Ectodermal cell (in vitro differentiated cells): ENCODE data around the gene JADE3.
"Not testable (repeated sequence)": the region's sequence is repeated elsewhere in the genome, so short reads cannot be mapped to it uniquely, and the experiment has no call there.

Experiments used
- H3K27ac ChIP-seq: 2 replicates; pipeline ENCODE4 v1.7.0; 2013; ENCODE audit warnings: mild to moderate bottlenecking, low read depth, low read length; ENCODE audit not compliant: insufficient read depth, poor library complexity, severe bottlenecking
- H3K27me3 ChIP-seq: 2 replicates; pipeline ENCODE4 v1.7.0; 2013; ENCODE audit warnings: mild to moderate bottlenecking, low read length; ENCODE audit not compliant: insufficient read depth, control insufficient read depth, poor library complexity, severe bottlenecking
- H3K36me3 ChIP-seq: one replicate; pipeline ENCODE4 v1.7.0; 2013; ENCODE audit warnings: low read length; ENCODE audit not compliant: control insufficient read depth, insufficient read depth
- H3K4me1 ChIP-seq: one replicate; pipeline ENCODE4 v1.7.0; 2013; ENCODE audit warnings: low read length; ENCODE audit not compliant: control insufficient read depth, insufficient read depth
- H3K4me3 ChIP-seq: 2 replicates; pipeline ENCODE4 v1.7.0; 2013; ENCODE audit warnings: low read depth, low read length, control low read depth; ENCODE audit not compliant: insufficient read depth
- H3K9me3 ChIP-seq: 2 replicates; pipeline ENCODE4 v1.7.0; 2013; ENCODE audit warnings: mild to moderate bottlenecking, low read length, moderate library complexity; ENCODE audit not compliant: control insufficient read depth
- WGBS, 2 experiments: methylation state at CpG; one replicate each; pipeline ENCODE4 v1.1.7; 2013; ENCODE audit warnings: missing lambda C conversion rate in 2 of 2; 5-methylcytosine and 5-hydroxymethylcytosine counted together

The JADE3 gene

GRCh38 chrX:46959101-46959500, 46.9 kb downstream of the JADE3 start:
- WGBS, 2 experiments = 86 to 100% methylated on average over 1 to 2 of the region's 2 CpGs
- H3K4me3 ChIP-seq = no peak overlapping the region
- no peak overlapping the region for H3K27ac ChIP-seq
- no peaks in the 10 kb centered on the region for H3K36me3 ChIP-seq
- peaks cover 11% of the 10 kb centered on the region for H3K4me1 ChIP-seq
- no peaks in the 10 kb centered on the region for H3K27me3 ChIP-seq
- H3K9me3 ChIP-seq = no peaks in the 10 kb centered on the region

DNA sequence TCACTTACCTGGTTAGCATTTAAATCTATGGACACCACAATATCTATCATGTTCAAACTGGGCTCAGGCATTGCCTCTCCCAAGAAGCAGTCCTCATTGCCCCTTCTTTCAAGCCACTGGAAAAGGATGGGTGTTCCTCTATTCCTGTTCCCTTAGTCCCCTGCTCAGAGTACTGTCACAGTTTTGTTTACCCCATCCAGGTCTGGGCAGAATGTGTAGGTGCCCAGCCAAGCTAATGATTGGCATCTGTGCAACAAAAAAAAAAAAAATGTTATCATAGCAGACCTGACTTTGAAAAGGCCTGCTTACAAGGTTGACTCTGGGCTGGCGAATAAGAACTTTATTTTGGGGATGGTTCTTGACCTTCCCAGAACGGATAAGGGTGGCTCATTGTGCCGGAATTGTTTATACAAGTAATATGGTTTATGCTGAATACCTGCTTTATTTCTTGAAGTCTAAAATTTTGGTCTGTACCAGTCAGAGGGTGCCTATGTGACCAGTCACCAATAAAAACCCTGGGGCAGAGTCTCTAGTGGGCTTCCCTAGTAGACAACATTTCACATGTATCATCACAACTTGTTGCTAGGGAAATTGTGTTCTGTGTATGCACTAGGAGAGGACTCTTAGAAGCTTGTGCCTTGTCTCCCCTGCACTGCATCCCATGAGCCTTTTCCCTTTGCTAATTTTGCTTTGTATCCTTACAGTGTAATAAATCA, 47.9 kb downstream of the JADE3 start:
- WGBS, 2 experiments = 97 to 99% methylated on average over 3 of the region's 3 CpGs
- Histone ChIP-seq H3K9me3 (no peaks in the 10 kb centered on the region), H3K4me1 (peaks cover 6% of the 10 kb centered on the region), H3K27ac (no peak overlapping the region), H3K36me3 (no peaks in the 10 kb centered on the region), H3K27me3 (no peaks in the 10 kb centered on the region), H3K4me3 (no peak overlapping the region)

- no peaks in the 10 kb centered on the region for H3K9me3 ChIP-seq
- no peak overlapping the region for H3K27ac ChIP-seq
- no peak overlapping the region for H3K4me3 ChIP-seq
- H3K36me3 ChIP-seq = no peaks in the 10 kb centered on the region
- peaks cover 3% of the 10 kb centered on the region for H3K4me1 ChIP-seq
- WGBS, 2 experiments = 92 to 100% methylated on average over 1 to 3 of the region's 3 CpGs
- H3K27me3 ChIP-seq = no peaks in the 10 kb centered on the region
Measured at GRCh38 chrX:46961097-46961496, 48.9 kb downstream of the JADE3 start.

GRCh38 chrX:46961574-46962283, 49.5 kb downstream of the JADE3 start:
- 91 to 92% methylated on average over 6 to 7 of the region's 7 CpGs for WGBS, 2 experiments

DNA sequence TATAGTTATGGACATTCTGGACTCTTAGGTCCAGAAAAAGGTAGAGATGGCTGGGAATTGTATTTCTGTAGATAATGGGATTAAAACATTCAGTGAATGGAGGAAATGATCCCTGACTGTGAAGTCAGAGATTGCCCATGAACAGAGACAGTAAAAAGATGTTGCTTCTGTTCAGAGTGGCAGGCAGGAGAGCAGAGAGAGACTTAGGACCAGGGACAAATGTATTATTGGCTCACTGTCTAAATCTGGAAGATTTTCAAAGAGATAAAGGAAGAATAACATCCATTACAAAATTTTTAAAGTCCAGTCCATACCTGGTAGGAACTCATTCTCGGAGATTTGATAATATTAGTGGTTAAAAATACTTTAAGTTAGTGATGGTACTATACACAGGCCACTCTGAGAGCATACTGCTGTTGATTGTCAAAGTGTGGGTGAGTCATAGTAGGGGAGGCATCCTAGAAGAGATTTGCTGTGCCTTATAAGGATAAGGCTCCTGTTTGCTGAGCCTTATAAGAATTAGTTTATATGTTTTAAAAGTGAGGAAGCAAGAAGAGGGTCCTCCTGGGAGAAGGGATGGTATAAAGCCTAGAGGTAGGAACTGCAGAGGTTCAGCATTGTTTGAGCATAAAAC, 53.0 kb downstream of the JADE3 start:
- H3K27me3 ChIP-seq = no peaks in the 10 kb centered on the region
- H3K27ac ChIP-seq = no peak overlapping the region
- H3K4me1 ChIP-seq = peaks cover 3% of the 10 kb centered on the region
- no peaks in the 10 kb centered on the region for H3K9me3 ChIP-seq
- whole genome bisulfite sequencing, 2 experiments = 100% methylated on average over 1 of the region's 1 CpG
- H3K36me3 ChIP-seq = no peaks in the 10 kb centered on the region
- H3K4me3 ChIP-seq = no peak overlapping the region

More at GRCh38 chrX:46961574-46962283, 49.5 kb downstream of the JADE3 start:
- Histone ChIP-seq H3K4me3 (no peak overlapping the region), H3K9me3 (no peaks in the 10 kb centered on the region), H3K4me1 (peaks cover 3% of the 10 kb centered on the region), H3K27me3 (no peaks in the 10 kb centered on the region), H3K27ac (no peak overlapping the region), H3K36me3 (no peaks in the 10 kb centered on the region)

- H3K27me3 ChIP-seq = no peaks in the 10 kb centered on the region
- H3K36me3 ChIP-seq = no peaks in the 10 kb centered on the region
- H3K9me3 ChIP-seq = no peaks in the 10 kb centered on the region
- WGBS, 2 experiments = 84 to 85% methylated on average over 3 to 4 of the region's 4 CpGs
- no peak overlapping the region for H3K27ac ChIP-seq
- H3K4me3 ChIP-seq = no peak overlapping the region
- H3K4me1 ChIP-seq = peaks cover 3% of the 10 kb centered on the region
Measured at GRCh38 chrX:46967547-46967946, 55.3 kb downstream of the JADE3 start.

- not testable (repeated sequence) for H3K4me3 ChIP-seq, H3K27ac ChIP-seq, H3K9me3 ChIP-seq, H3K4me1 ChIP-seq, H3K36me3 ChIP-seq, H3K27me3 ChIP-seq
- WGBS, 2 experiments = 75 to 97% methylated on average over 2 to 3 of the region's 4 CpGs
Measured at GRCh38 chrX:46977046-46977445, 64.8 kb downstream of the JADE3 start.

DNA sequence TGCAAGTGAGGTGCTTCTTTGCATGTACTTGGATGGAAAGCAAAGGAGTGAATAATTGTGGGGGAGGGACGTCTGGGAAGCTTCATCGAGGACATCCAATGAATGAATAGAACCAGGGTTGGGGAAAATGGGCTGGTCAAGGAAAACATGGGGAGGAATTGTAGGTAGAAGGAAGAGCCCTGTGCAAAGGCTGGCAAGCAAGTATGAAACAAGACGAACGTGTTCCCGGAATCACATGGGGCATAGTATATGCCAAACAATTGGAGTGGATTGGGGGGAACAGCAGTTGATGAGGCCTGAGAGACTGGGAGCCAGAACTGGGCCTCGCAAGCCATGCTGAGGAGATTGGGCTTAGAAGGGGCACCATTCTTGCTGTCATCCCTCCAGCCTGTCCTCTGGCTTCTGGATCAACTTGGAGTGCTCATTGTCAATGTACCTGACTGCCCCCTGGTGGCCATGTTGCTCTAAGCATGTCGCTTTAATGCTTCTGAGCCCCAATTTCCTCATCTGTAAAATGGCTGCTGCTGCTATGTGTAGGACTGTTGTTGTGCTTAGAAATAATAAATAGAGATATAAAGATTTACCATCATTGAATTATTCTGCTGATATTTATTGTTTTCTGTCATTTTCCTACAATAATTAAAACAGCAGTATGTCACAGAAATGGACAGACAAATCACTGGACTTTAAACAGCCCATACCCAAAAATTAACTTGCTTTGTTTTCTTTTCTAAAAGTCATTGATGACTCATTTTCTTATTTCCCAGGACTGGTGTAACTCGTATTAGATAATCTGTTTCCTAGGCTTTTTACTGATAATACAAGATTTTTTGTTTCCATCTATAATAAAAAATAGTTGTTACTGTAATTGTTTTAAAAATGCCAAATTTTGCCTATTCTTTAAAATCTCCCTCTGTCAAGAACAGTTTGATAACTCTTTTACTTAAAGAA, 66.4 kb downstream of the JADE3 start:
- Histone ChIP-seq H3K4me3 (no peak overlapping the region), H3K27ac (no peak overlapping the region)

DNA sequence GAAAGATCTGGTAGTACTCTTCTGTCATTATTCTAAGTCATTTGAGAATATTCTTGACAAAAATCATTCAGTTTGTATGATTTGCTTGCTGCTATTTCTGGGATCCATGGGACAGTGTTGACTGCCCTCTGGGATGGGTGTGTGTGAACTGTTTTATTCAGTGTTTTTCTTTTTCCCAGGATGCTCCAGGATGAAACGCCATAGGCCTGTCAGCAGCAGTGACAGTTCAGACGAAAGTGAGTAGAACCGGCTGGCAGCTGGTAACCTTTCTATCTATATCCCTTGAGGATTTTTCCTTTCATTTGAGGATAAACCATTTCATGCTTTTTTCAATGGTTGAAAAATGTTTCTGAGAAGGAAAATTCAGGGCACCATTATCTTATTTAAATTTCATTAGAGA, 72.5 kb downstream of the JADE3 start:
- Histone ChIP-seq H3K4me3 (no peak overlapping the region), H3K4me1 (no peaks in the 10 kb centered on the region), H3K9me3 (no peaks in the 10 kb centered on the region), H3K27ac (no peak overlapping the region), H3K36me3 (no peaks in the 10 kb centered on the region), H3K27me3 (no peaks in the 10 kb centered on the region)
- WGBS, 2 experiments = 93 to 94% methylated on average over 3 of the region's 3 CpGs

More for the DNA sequence above, 66.4 kb downstream of the JADE3 start:
- Histone ChIP-seq H3K9me3 (no peaks in the 10 kb centered on the region), H3K27me3 (no peaks in the 10 kb centered on the region), H3K4me1 (no peaks in the 10 kb centered on the region), H3K36me3 (no peaks in the 10 kb centered on the region)
- 81 to 87% methylated on average over 7 of the region's 8 CpGs for WGBS, 2 experiments
